Fibroblast of skin of left quadriceps (primary cell): ENCODE measurements around the gene KRTAP24-1.

ENCODE experiments used
- DNase-seq, 2 experiments: peaks; one replicate each; pipeline ENCODE4 v3.0.0-alpha.2; 2013; ENCODE audit warnings: low read depth in 2 of 2

The KRTAP24-1 gene, protein sequence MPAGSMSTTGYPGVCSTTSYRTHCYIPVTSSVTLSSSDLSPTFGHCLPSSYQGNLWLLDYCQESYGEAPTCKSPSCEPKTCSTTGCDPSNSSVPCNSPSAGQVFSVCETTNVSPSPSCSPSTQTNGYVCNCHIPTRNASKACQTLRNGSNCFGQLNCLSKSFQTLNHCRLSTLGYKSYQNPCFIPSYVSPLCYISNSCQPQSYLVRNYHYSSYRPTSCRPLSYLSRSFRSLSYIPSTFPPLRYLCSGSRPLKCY

GRCh38 chr21:30282850-30283249 lies at the start of gene KRTAP24-1:
Gene KRTAP24-1 (minus strand): TSS chr21:30282950. CDS start chr21:30282932, 18 bp downstream.
- no peak for DNase-seq

GRCh38 chr21:30329203-30329875 lies 46.6 kb upstream of the KRTAP24-1 start:
- peak in 1 of 2 experiments; percentile 1 for DNase-seq

DNA sequence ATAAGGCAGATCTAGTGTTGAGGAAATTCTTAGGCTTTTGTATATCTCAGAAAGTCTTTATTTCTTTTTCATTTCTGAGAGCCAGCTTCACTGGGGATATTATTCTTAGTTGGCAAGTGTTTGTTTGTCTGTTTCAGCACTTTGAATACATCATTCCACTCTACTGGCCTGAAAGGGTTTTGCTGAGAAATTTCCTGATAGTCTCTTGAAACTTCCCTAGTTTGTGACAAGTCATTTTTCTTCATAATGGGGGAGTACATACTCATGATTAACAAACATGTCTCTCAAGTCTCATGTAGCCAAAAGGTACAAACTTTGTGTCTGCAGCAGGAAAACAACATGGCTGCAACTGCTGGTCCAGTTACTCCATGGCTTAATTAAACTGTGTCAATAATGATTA lies 43.6 kb upstream of the KRTAP24-1 start:
- no peak for DNase-seq

GRCh38 chr21:30320215-30320614 lies 37.5 kb upstream of the KRTAP24-1 start, which contains the start of gene KRTAP26-1:
Gene KRTAP26-1 (minus strand): TSS chr21:30320315. CDS start chr21:30320035, 280 bp downstream.
- DNase-seq = no peak

- no peak for DNase-seq
Measured at GRCh38 chr21:30315701-30316100, 33.0 kb upstream of the KRTAP24-1 start.

DNA sequence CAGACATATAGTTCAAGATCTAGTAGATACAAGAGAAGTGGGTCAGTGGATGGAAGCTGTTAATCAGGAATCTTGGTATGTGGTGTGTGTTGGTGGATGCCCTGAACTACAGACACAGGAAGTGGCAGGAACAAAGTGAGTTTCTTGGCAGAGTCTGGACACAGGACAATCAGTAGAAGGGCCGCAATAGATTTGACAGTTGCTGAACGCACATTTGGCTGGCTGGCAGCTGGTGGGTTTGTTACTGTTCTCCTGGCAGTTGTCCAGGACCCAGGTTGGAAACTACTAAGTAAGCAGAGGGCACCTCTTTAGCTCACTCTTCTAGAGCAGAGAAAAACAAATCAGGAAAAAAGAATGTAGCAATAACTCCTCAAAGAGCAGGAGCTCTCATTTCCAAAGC lies 24.1 kb upstream of the KRTAP24-1 start:
- DNase-seq = no peak

DNA sequence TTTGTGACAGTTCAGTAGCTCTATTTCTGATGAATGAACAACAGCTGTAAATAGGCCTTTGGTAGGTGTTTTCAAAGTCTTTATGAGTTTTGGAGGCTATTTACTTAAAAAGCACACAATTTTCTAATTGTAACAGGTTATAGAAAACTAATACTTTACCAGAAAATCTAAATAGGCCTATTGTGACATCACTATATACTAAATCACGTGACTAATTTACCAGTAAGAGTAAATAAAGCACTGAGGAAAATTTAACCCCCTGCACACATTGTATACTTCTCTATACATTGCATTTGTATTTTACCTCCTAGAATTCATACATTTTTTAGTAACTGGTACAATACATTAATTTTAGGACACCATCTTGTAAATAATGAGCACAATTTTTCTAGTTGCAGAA lies 22.4 kb upstream of the KRTAP24-1 start:
- no peak for DNase-seq

- no peak for DNase-seq
Measured at GRCh38 chr21:30289215-30289614, 6.5 kb upstream of the KRTAP24-1 start, which contains the start of gene KRTAP25-1. Gene KRTAP25-1 (minus strand): TSS chr21:30289514. CDS start chr21:30289490, 24 bp downstream.

DNA sequence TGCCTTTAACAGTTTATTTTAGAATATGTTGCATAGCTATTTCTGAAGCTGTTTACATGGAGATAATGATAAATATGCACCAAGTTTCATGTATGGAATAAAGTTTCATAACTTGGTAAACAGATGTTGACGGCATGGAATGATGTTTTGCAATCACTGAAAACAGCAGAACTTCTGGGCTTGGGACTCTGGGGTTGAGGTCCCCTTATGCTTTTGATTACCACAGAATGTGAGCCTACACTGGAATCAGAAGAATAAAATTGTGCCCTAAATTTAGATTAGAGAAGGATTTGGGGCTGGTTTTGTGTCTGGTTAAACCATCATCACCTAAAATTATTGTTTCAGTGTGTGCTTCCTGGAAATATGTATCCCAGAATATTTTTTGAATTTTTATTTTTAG lies 11.1 kb downstream of the KRTAP24-1 start:
- no peak for DNase-seq

DNA sequence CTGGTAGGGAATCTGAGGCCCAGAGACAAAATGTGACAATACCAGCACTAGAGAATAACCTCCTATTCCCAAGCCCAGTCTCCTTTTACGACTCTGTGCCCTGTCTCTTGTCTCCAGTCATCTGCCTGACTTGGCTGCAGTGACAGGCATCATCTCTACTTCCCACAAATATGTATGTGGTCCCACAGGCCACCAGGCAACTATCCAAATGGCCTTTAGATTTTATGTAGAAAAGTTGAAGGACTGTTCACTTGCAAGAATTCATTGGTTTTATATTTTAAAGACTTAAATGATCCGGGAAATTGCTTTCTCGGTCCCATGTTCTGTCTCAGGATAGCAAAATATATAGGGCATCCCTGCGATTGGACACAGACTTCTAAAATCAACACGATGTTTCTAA lies 11.6 kb downstream of the KRTAP24-1 start:
- DNase-seq = no peak

DNA sequence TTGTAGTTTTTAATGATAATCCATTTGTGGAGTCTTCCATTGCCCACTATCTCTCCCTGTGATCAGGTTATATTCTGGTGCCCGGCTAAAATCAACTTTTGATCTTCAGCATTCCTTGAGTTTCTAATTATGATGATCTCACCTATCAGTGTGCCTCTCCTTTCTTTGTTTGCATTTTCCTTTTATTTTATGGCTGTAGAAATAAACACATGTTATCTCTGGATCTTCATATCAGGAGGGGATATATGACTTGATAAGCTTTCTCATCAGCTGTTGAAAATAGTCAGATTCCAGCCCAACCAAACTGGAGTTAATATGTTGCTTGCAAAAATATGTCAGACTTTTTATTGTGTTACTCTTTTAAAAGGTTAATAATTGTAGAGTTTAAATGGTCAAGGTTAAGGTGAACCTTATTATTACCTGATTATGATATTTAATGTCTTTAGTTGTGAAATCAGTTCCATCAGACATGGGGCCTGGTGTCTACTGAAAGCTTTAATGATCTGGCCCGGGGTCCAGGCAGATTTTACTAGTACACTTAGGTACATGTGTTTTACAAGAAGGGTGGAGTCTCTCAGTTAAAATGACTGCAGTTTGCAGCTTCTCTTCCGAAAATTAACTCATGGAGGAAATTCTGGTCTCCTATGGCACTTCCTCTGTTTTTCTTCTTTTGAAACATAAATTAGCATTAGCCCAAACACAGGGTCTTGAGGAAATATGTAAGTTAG lies 12.8 kb downstream of the KRTAP24-1 start:
- no peak for DNase-seq

- no peak for DNase-seq
Measured at GRCh38 chr21:30268608-30269197, 14.0 kb downstream of the KRTAP24-1 start.

GRCh38 chr21:30257773-30258172 lies 25.0 kb downstream of the KRTAP24-1 start:
- peak in 1 of 2 experiments; percentile 13 for DNase-seq

GRCh38 chr21:30256100-30256499 lies 26.6 kb downstream of the KRTAP24-1 start:
- no peak for DNase-seq

GRCh38 chr21:30255679-30256078 lies 27.1 kb downstream of the KRTAP24-1 start:
- DNase-seq = no peak

- DNase-seq = no peak
Measured at GRCh38 chr21:30251781-30252180, 31.0 kb downstream of the KRTAP24-1 start.

- no peak for DNase-seq
Measured at GRCh38 chr21:30249936-30250335, 32.8 kb downstream of the KRTAP24-1 start.

DNA sequence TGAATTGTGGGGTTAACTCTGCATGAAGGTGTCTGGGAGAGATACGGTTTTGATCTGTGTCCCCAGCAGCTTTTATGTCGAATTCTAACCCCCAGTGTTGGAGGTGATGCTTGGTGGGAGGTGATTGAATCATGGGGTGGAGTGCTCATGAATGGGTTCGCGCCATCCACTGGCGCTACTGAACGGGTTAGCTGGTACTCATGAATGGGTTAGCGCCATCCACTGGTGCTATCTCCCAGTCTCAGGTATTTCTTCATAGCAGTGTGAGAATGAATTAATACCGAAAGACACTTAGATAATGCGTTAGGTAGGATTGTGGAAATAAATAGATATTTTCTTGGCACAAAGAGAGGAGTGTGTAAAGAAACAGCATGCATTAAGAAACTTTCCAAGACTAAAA lies 33.9 kb downstream of the KRTAP24-1 start:
- no peak for DNase-seq

DNA sequence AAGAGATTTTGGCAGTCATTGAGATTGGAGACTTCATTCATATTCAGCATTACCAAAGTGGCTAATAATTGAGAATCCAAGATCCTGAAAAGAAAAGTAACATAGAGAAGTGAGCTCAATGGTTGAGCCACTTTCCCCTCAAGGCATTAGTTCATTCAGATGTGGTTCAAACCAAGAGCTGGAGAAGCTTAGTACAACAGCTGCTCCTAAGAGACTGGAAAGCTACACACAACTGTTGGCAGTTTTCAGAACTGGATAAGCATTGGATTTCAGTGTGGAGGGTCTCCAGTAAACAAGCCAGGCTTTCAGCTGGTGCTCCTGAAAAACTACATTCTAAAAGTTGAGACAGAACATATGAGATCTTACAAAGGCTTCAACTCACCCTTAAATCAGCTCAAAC lies 37.7 kb downstream of the KRTAP24-1 start:
- DNase-seq = no peak

GRCh38 chr21:30243691-30244090 lies 39.1 kb downstream of the KRTAP24-1 start:
- DNase-seq = no peak

DNA sequence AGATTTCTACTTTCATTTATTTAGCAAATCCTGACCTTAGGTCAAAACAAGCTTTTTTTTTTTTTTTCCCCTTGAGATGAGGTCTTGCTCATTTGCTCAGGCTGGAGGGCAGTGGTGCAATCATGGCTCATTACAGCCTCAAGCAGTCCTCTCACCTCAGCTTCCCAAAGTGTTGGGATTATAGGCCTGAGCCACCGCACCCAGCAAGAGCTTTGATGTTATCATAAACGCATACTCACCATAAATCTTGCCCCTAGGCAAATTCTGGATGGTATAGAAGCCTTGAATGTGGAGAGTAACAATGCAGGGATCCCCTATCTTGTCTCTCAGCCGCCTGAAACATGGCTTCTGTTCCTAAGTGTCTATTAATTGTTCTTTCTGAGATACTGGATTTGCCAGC lies 42.1 kb downstream of the KRTAP24-1 start:
- no peak for DNase-seq

- DNase-seq = no peak
Measured at GRCh38 chr21:30238168-30238567, 44.6 kb downstream of the KRTAP24-1 start.
